HL-60 (cell line): ENCODE results near the gene COL4A6.

Experiments used
- DNase-seq, 2 experiments: peaks; one replicate each; pipeline ENCODE4 v3.0.0-alpha.2; 2010 to 2020; ENCODE audit warnings: low read depth in 1 of 2, low spot score in 1 of 2
- H3K27ac ChIP-seq: fragments of 250-450 bp; sonication (Bioruptor Pico); replicated peaks from 2 replicates; pipeline ENCODE4 v1.5.1; 2020; ENCODE audit warnings: mild to moderate bottlenecking, moderate library complexity
- H3K27me3 ChIP-seq: fragments of 250-450 bp; sonication (Bioruptor Pico); 2 replicates; pipeline ENCODE4 v1.5.1; 2021; ENCODE audit warnings: mild to moderate bottlenecking, moderate library complexity; ENCODE audit not compliant: insufficient read depth, poor library complexity, severe bottlenecking
- H3K4me3 ChIP-seq: replicated peaks from 2 replicates; pipeline ENCODE4 v1.5.1; 2011; ENCODE audit warnings: mild to moderate bottlenecking, control low read depth, low read length; ENCODE audit not compliant: insufficient read depth
- CTCF ChIP-seq: IDR thresholded peaks from one replicate; pipeline ENCODE4 v1.5.1; 2011; ENCODE audit warnings: low read length, control low read depth, inconsistent platforms; ENCODE audit not compliant: insufficient read depth
- GABPA ChIP-seq: IDR thresholded peaks from 2 replicates; pipeline ENCODE4 v1.6.1; 2012; ENCODE audit warnings: low read depth
- POLR2AphosphoS5 ChIP-seq: IDR thresholded peaks from 2 replicates; pipeline ENCODE4 v1.6.1; 2012; ENCODE audit warnings: low read depth
- REST ChIP-seq: IDR thresholded peaks from 2 replicates; pipeline ENCODE4 v1.6.1; 2012; ENCODE audit warnings: low read depth; ENCODE audit not compliant: insufficient replicate concordance
- SPI1 ChIP-seq: IDR thresholded peaks from 2 replicates; pipeline ENCODE4 v1.6.1; 2012; ENCODE audit warnings: low read depth, mild to moderate bottlenecking, borderline replicate concordance

Gene COL4A6

GRCh38 chrX:108169768-108170167 lies 268.5 kb downstream of the COL4A6 start:
- no peak for DNase-seq
- H3K27ac ChIP-seq: no peak overlapping the region
- no peaks in the 10 kb centered on the region for H3K27me3 ChIP-seq
- no peak overlapping the region for H3K4me3 ChIP-seq
- no peak for TF ChIP-seq CTCF
- TF ChIP-seq SPI1: no peak
- TF ChIP-seq GABPA: no peak
- no peak for TF ChIP-seq REST
- TF ChIP-seq POLR2AphosphoS5: no peak

- no peak for DNase-seq
- Histone ChIP-seq H3K4me3 (no peak overlapping the region), H3K27me3 (no peaks in the 10 kb centered on the region), H3K27ac (no peak overlapping the region)
- TF ChIP-seq CTCF (no peak), GABPA (no peak), REST (no peak), POLR2AphosphoS5 (no peak), SPI1 (no peak)
Measured at GRCh38 chrX:108168961-108169740, 269.1 kb downstream of the COL4A6 start.

- TF ChIP-seq GABPA (no peak), REST (no peak), SPI1 (no peak), POLR2AphosphoS5 (no peak), CTCF (no peak)
- Histone ChIP-seq H3K4me3 (no peak overlapping the region), H3K27ac (no peak overlapping the region), H3K27me3 (no peaks in the 10 kb centered on the region)
- no peak for DNase-seq
Measured at GRCh38 chrX:108167211-108167872, 270.9 kb downstream of the COL4A6 start.
